ENCODE measurements around the gene MED9.

The MED9 gene

DNA sequence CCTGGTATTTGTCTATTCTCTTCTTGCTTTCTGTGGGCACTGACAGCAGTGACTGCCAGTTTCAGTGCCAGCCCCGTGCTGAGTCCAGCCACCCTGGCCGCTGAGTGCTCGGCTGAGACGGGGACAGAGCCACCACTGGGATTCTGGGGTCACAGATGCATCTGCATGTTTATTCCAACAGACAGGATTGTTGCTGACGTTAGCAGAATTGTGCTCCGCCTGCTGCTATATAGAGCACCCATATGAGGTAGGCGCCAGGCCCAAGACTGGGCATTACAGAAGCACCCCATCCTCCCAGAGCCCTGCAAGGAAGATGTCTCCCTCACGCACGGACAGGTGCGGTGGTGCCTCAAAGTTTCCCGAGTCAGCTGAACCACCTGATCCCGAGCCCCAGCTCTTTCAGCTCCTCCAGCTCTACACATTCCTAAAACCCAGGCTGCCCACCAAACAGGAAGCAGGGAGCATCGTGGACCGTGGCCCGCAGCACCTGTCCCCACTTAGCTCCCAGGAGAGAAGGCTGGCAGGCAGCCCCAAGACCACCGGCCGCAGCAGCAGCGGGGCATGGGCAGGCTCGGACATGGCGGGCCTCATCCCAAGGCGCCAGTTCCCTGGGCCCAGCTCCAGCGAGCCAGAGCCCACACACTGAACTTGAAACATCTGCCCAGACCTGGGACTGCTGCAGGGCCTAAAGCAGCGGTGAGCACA is 64.3 kb downstream of the MED9 start:
- DNase-seq, result no peak

DNA sequence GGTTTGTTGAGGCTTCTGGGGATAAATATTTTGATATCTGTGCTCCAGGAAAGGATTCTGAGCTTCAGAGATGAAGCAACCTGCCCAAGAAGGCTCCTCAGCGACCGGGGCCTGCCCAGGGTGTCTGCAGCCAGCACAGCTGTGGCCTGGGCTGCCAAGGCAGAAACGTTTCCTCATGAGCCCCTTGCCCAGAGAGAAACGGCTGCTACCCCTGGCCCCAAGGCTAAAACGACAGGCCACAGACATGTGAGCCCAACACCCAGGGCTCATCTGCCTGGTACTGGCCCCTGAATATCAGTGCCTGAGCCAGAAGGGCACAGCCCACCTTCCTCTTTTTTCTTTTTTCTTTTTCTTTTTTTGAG is 64.8 kb downstream of the MED9 start:
- no peak for DNase-seq

All from SIG-M5 (cell line).